Hepatocyte (in vitro differentiated cells): ENCODE data around the gene FAXDC2. TPM values are rescaled to one million over a fixed set of nuclear protein-coding genes. Genes with fewer than 3 reads are reported as not detected.

Source experiments
- DNase-seq: peaks from one replicate; pipeline ENCODE4 v3.0.0-alpha.2; 2016; ENCODE audit warnings: low spot score
- H2AFZ ChIP-seq: fragments of 200-600 bp; sonication (generic); 2 replicates; pipeline ENCODE4 v1.6.0; 2016; ENCODE audit warnings: antibody characterized with exemption, mild to moderate bottlenecking
- H3K27ac ChIP-seq: fragments of 200-600 bp; sonication (generic); 2 replicates; pipeline ENCODE4 v1.5.1; 2016; ENCODE audit warnings: mild to moderate bottlenecking
- H3K27me3 ChIP-seq: fragments of 200-600 bp; sonication (generic); 2 replicates; pipeline ENCODE4 v1.6.1; 2016
- H3K36me3 ChIP-seq: fragments of 200-600 bp; sonication (generic); replicated peaks from 2 replicates; pipeline ENCODE4 v1.5.1; 2016; ENCODE audit warnings: low read depth; ENCODE audit not compliant: insufficient read depth
- H3K4me1 ChIP-seq: fragments of 200-600 bp; sonication (generic); 2 replicates; pipeline ENCODE4 v1.5.1; 2016; ENCODE audit warnings: mild to moderate bottlenecking, moderate library complexity; ENCODE audit not compliant: insufficient read depth
- H3K4me2 ChIP-seq: fragments of 200-600 bp; sonication (generic); 2 replicates; pipeline ENCODE4 v1.6.0; 2016
- H3K4me3 ChIP-seq: fragments of 200-600 bp; sonication (generic); 2 replicates; pipeline ENCODE4 v1.5.1; 2016; ENCODE audit warnings: mild to moderate bottlenecking
- H3K79me2 ChIP-seq: fragments of 200-600 bp; sonication (generic); 2 replicates; pipeline ENCODE4 v1.6.0; 2017; ENCODE audit warnings: mild to moderate bottlenecking
- H3K9me2 ChIP-seq: fragments of 200-600 bp; sonication (generic); replicated peaks from 2 replicates; pipeline ENCODE4 v1.6.0; 2017; ENCODE audit warnings: mild to moderate bottlenecking; ENCODE audit not compliant: insufficient read depth
- H3K9me3 ChIP-seq: fragments of 200-600 bp; sonication (generic); 2 replicates; pipeline ENCODE4 v1.5.1; 2016; ENCODE audit warnings: low read depth, mild to moderate bottlenecking
- H4K20me1 ChIP-seq: fragments of 200-600 bp; sonication (generic); 2 replicates; pipeline ENCODE4 v1.6.0; 2016; ENCODE audit warnings: mild to moderate bottlenecking; ENCODE audit not compliant: insufficient read depth, poor library complexity, severe bottlenecking
- EZH2 ChIP-seq: fragments of 200-600 bp; sonication (generic); IDR thresholded peaks from 2 replicates; pipeline ENCODE4 v1.6.1; 2016; ENCODE audit warnings: antibody characterized with exemption, mild to moderate bottlenecking, borderline replicate concordance
- EZH2phosphoT487 ChIP-seq: fragments of 200-600 bp; sonication (generic); IDR thresholded peaks from one replicate; pipeline ENCODE4 v1.6.1; 2018; ENCODE audit warnings: antibody characterized with exemption, mild to moderate bottlenecking, low read depth, moderate library complexity; ENCODE audit not compliant: unreplicated experiment, severe bottlenecking
- WGBS: methylation state at CpG from one replicate; pipeline ENCODE4 v1.1.6; 2016; ENCODE audit warnings: low lambda C conversion rate; ENCODE audit errors: missing lambda C conversion rate; 5-methylcytosine and 5-hydroxymethylcytosine counted together
- polyA plus RNA-seq: library from polyadenylated mRNA; unstranded; fragments of >200 nt; fragmentation: Nextera tagmentation; extraction: Ambion mirVana; gene quantifications from 2 replicates; pipeline ENCODE4 v1.2.1, GENCODE V29; 2016
- total RNA-seq: library from RNA; depleted of rRNA; stranded (reverse); fragments of >200 nt; gene quantifications from 2 replicates; pipeline ENCODE4 v1.2.3, GENCODE V29; 2014
- TF ChIP-seq, protein P1 (sequence below): fragments of 200-600 bp; sonication (generic); IDR thresholded peaks from 2 replicates; pipeline ENCODE4 v1.5.1; 2016; ENCODE audit warnings: antibody characterized with exemption, mild to moderate bottlenecking; ENCODE audit not compliant: poor library complexity

Gene FAXDC2
- total and polyA plus RNA-seq, 2 experiments from 2014 or later = 23.1 to 28.5 TPM

DNA sequence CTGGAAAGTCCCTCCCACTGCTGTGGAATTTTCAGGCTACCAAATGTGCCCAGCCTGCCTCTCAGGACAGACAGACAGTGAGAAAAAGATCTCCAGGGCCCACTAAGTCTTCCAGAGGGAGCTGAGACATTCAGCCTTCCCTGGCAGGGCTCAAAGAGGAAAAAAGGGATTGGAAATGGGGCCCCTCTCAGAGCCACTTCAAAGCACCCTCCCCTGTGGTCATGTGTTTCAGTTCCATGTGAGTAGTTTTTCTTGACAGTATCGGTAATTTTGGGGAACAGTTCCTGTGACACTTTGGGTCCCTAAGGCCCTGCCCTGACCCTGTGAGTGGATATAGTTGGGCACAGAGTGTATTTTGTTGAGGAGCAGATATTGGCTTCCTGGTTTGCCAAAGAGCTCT, 70.3 kb downstream of the FAXDC2 start:
- Histone ChIP-seq H3K9me2 (no peaks in the 10 kb centered on the region), H3K79me2 (peaks cover 100% of the 10 kb centered on the region), H3K9me3 (no peaks in the 10 kb centered on the region), H4K20me1 (peaks cover 97% of the 10 kb centered on the region), H3K4me2 (no peak overlapping the region), H3K4me1 (peaks cover 44% of the 10 kb centered on the region), H3K36me3 (no peaks in the 10 kb centered on the region), H2AFZ (no peak overlapping the region), H3K4me3 (no peak overlapping the region), H3K27me3 (no peaks in the 10 kb centered on the region), H3K27ac (peak overlapping the region; percentile 24)
- TF ChIP-seq EZH2phosphoT487 (no peak), EZH2 (no peak)
- TF ChIP-seq, protein P1, sequence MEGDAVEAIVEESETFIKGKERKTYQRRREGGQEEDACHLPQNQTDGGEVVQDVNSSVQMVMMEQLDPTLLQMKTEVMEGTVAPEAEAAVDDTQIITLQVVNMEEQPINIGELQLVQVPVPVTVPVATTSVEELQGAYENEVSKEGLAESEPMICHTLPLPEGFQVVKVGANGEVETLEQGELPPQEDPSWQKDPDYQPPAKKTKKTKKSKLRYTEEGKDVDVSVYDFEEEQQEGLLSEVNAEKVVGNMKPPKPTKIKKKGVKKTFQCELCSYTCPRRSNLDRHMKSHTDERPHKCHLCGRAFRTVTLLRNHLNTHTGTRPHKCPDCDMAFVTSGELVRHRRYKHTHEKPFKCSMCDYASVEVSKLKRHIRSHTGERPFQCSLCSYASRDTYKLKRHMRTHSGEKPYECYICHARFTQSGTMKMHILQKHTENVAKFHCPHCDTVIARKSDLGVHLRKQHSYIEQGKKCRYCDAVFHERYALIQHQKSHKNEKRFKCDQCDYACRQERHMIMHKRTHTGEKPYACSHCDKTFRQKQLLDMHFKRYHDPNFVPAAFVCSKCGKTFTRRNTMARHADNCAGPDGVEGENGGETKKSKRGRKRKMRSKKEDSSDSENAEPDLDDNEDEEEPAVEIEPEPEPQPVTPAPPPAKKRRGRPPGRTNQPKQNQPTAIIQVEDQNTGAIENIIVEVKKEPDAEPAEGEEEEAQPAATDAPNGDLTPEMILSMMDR = no peak
- no peak for DNase-seq
- WGBS = 100% methylated on average over 1 of the region's 1 CpG

DNA sequence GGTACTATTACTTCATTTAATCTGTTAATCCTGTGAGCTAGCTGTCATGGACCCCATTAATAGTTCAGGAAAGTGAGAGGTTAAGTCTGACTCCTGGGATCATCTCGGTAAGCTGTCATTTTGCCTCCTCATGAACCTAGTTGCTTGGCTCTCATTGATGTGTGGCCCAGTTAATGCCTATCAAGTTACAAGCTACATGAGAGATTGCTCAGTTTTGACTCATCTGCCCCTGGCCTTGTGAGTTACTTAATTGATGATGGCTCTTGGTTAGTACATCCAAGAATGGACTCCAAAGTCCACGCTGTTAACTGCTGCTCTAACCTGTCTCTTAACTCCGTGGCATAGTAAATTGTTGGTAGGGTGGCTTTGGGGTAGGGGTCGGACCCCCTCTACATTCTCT, 71.3 kb downstream of the FAXDC2 start:
- peaks cover 34% of the 10 kb centered on the region for H3K4me1 ChIP-seq

DNA sequence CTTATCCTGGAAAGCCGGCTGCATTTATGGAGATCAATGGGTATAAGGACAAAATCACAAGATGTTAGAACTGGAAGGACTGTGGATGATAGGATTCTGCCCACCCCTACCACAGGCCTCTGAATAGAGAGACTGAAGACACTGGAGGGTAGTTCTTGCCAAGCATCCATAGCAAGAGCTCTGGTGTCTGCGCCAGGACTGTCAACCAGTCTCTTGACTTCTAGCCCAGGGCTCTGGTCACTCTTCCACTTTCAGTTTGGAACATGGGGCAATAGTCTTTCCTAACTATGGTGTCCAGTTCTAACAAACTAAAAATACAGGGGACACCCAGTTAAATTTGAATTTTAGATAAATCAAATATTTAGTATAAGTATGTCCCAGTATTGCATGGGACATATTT, 71.9 kb downstream of the FAXDC2 start:
- 96% methylated on average over 2 of the region's 2 CpGs for WGBS
- TF ChIP-seq, protein P1 = no peak
- TF ChIP-seq EZH2phosphoT487 (no peak), EZH2 (no peak)
- Histone ChIP-seq H3K27me3 (no peaks in the 10 kb centered on the region), H3K4me2 (no peak overlapping the region), H3K36me3 (no peaks in the 10 kb centered on the region), H3K9me2 (no peaks in the 10 kb centered on the region), H3K4me1 (peaks cover 28% of the 10 kb centered on the region), H3K9me3 (no peaks in the 10 kb centered on the region), H3K27ac (no peak overlapping the region), H4K20me1 (peaks cover 97% of the 10 kb centered on the region), H2AFZ (no peak overlapping the region), H3K4me3 (no peak overlapping the region), H3K79me2 (peaks cover 100% of the 10 kb centered on the region)
- no peak for DNase-seq

More for the DNA sequence above, 71.3 kb downstream of the FAXDC2 start:
- Histone ChIP-seq H3K9me2 (no peaks in the 10 kb centered on the region), H3K4me2 (no peak overlapping the region), H3K79me2 (peaks cover 100% of the 10 kb centered on the region), H3K36me3 (no peaks in the 10 kb centered on the region), H3K9me3 (no peaks in the 10 kb centered on the region), H3K27me3 (no peaks in the 10 kb centered on the region), H2AFZ (no peak overlapping the region), H4K20me1 (peaks cover 97% of the 10 kb centered on the region), H3K27ac (no peak overlapping the region), H3K4me3 (no peak overlapping the region)
- DNase-seq = peak; percentile 57
- 83% methylated on average over 4 of the region's 4 CpGs for WGBS
- TF ChIP-seq, protein P1 = no peak
- TF ChIP-seq EZH2 (no peak), EZH2phosphoT487 (no peak)

- Histone ChIP-seq H3K4me3 (no peak overlapping the region), H3K4me2 (no peak overlapping the region), H3K36me3 (no peaks in the 10 kb centered on the region), H3K27ac (peak overlapping the region; percentile 32), H3K4me1 (peaks cover 21% of the 10 kb centered on the region), H4K20me1 (peaks cover 97% of the 10 kb centered on the region), H3K27me3 (no peaks in the 10 kb centered on the region), H3K9me2 (no peaks in the 10 kb centered on the region), H2AFZ (no peak overlapping the region), H3K79me2 (peaks cover 100% of the 10 kb centered on the region), H3K9me3 (no peaks in the 10 kb centered on the region)
- WGBS = 70% methylated on average over 1 of the region's 1 CpG
- TF ChIP-seq EZH2phosphoT487 (no peak), EZH2 (no peak)
- TF ChIP-seq, protein P1 = no peak
- DNase-seq = no peak
These were observed 74.2 kb downstream of the FAXDC2 start for GRCh38 chr5:154776167-154776566.
